Duodenal mucosa (tissue), 2 donors: ENCODE data around the gene C2orf81.

Source experiments
- H3K27ac ChIP-seq: one replicate; pipeline ENCODE4 v1.7.0; 2013; ENCODE audit warnings: low read depth, low read length
- H3K27me3 ChIP-seq, 2 donors: one replicate each; pipeline ENCODE4 v1.7.0; 2013; ENCODE audit warnings: low read length in 2 of 2, control low read depth in 1 of 2; ENCODE audit not compliant: insufficient read depth in 2 of 2, control insufficient read depth in 1 of 2
- H3K36me3 ChIP-seq, 2 donors: one replicate each; pipeline ENCODE4 v1.7.0; 2013; ENCODE audit warnings: low read length in 2 of 2, control low read depth in 1 of 2; ENCODE audit not compliant: insufficient read depth in 2 of 2, control insufficient read depth in 1 of 2
- H3K4me1 ChIP-seq, 2 donors: one replicate each; pipeline ENCODE4 v1.7.0; 2013; ENCODE audit warnings: low read length in 2 of 2, control low read depth in 1 of 2; ENCODE audit not compliant: insufficient read depth in 2 of 2, control insufficient read depth in 1 of 2
- H3K4me3 ChIP-seq, 2 donors: one replicate each; pipeline ENCODE4 v1.7.0; 2013; ENCODE audit warnings: low read length in 2 of 2, low read depth in 1 of 2
- H3K9ac ChIP-seq, 2 donors: one replicate each; pipeline ENCODE4 v1.7.0; 2013; ENCODE audit warnings: low read length in 2 of 2, low read depth in 1 of 2
- H3K9me3 ChIP-seq, 2 donors: one replicate each; pipeline ENCODE4 v1.7.0; 2013; ENCODE audit warnings: low read length in 2 of 2, control low read depth in 1 of 2; ENCODE audit not compliant: control insufficient read depth in 1 of 2

Gene C2orf81

GRCh38 chr2:74414881-74415761, 6.3 kb downstream of the C2orf81 start:
- peaks cover 19 to 35% of the 10 kb centered on the region in 2 donors for H3K4me1 ChIP-seq
- peak overlapping the region; percentile 70 to 75 for H3K4me3 ChIP-seq
- no peaks in the 10 kb centered on the region for H3K27me3 ChIP-seq
- peak overlapping the region; percentile 51 to 57 for H3K9ac ChIP-seq
- no peaks in the 10 kb centered on the region for H3K9me3 ChIP-seq
- no peak overlapping the region for H3K27ac ChIP-seq
- H3K36me3 ChIP-seq: no peaks in the 10 kb centered on the region

- no peaks in the 10 kb centered on the region for H3K9me3 ChIP-seq
- H3K27ac ChIP-seq: no peak overlapping the region
- peak overlapping the region; percentile 1 to 57 for H3K9ac ChIP-seq
- no peaks in the 10 kb centered on the region for H3K36me3 ChIP-seq
- peaks cover 19 to 35% of the 10 kb centered on the region in 2 donors for H3K4me1 ChIP-seq
- H3K4me3 ChIP-seq: peak overlapping the region; percentile 70 to 75
- no peaks in the 10 kb centered on the region for H3K27me3 ChIP-seq
Observed at GRCh38 chr2:74414441-74414840, 7.0 kb downstream of the C2orf81 start.

GRCh38 chr2:74413001-74413698, 8.3 kb downstream of the C2orf81 start:
- Histone ChIP-seq H3K4me1 (peaks cover 19 to 35% of the 10 kb centered on the region in 2 donors), H3K27me3 (no peaks in the 10 kb centered on the region), H3K4me3 (peak overlapping the region; percentile 35 to 55), H3K9me3 (no peaks in the 10 kb centered on the region), H3K9ac (peak overlapping the region in 1 of 2 donors; percentile 28), H3K36me3 (no peaks in the 10 kb centered on the region), H3K27ac (no peak overlapping the region)

GRCh38 chr2:74407682-74408081, 13.7 kb downstream of the C2orf81 start:
- H3K4me3 ChIP-seq: no peak overlapping the region
- H3K4me1 ChIP-seq: no peaks in the 10 kb centered on the region
- H3K9me3 ChIP-seq: no peaks in the 10 kb centered on the region
- H3K36me3 ChIP-seq: no peaks in the 10 kb centered on the region
- H3K27ac ChIP-seq: no peak overlapping the region
- no peaks in the 10 kb centered on the region for H3K27me3 ChIP-seq
- H3K9ac ChIP-seq: no peak overlapping the region

- Histone ChIP-seq H3K36me3 (no peaks in the 10 kb centered on the region), H3K9me3 (no peaks in the 10 kb centered on the region), H3K4me3 (no peak overlapping the region), H3K4me1 (no peaks in the 10 kb centered on the region), H3K27me3 (no peaks in the 10 kb centered on the region), H3K27ac (no peak overlapping the region), H3K9ac (no peak overlapping the region)
Observed at GRCh38 chr2:74406035-74406434, 15.4 kb downstream of the C2orf81 start.

- Histone ChIP-seq H3K4me1 (no peaks in the 10 kb centered on the region), H3K36me3 (no peaks in the 10 kb centered on the region), H3K9ac (no peak overlapping the region), H3K9me3 (no peaks in the 10 kb centered on the region), H3K27me3 (no peaks in the 10 kb centered on the region), H3K27ac (no peak overlapping the region), H3K4me3 (no peak overlapping the region)
Observed at GRCh38 chr2:74401891-74402290, 19.5 kb downstream of the C2orf81 start.

- no peaks in the 10 kb centered on the region for H3K36me3 ChIP-seq
- H3K27ac ChIP-seq: no peak overlapping the region
- no peaks in the 10 kb centered on the region for H3K4me1 ChIP-seq
- no peak overlapping the region for H3K4me3 ChIP-seq
- no peak overlapping the region for H3K9ac ChIP-seq
- H3K9me3 ChIP-seq: no peaks in the 10 kb centered on the region
- no peaks in the 10 kb centered on the region for H3K27me3 ChIP-seq
Observed at GRCh38 chr2:74399785-74400184, 21.6 kb downstream of the C2orf81 start.

- Histone ChIP-seq H3K4me1 (peaks cover 0 to 6% of the 10 kb centered on the region in 2 donors), H3K9ac (no peak overlapping the region), H3K4me3 (no peak overlapping the region), H3K36me3 (no peaks in the 10 kb centered on the region), H3K27me3 (no peaks in the 10 kb centered on the region), H3K9me3 (no peaks in the 10 kb centered on the region), H3K27ac (no peak overlapping the region)
Observed at GRCh38 chr2:74396149-74396548, 25.3 kb downstream of the C2orf81 start.

GRCh38 chr2:74393525-74393924, 27.9 kb downstream of the C2orf81 start:
- H3K9ac ChIP-seq: no peak overlapping the region
- no peaks in the 10 kb centered on the region for H3K27me3 ChIP-seq
- H3K9me3 ChIP-seq: no peaks in the 10 kb centered on the region
- H3K4me3 ChIP-seq: no peak overlapping the region
- no peak overlapping the region for H3K27ac ChIP-seq
- H3K4me1 ChIP-seq: peaks cover 22% of the 10 kb centered on the region in 2 donors
- H3K36me3 ChIP-seq: no peaks in the 10 kb centered on the region

- H3K4me1 ChIP-seq: peaks cover 22% of the 10 kb centered on the region in 2 donors
- no peaks in the 10 kb centered on the region for H3K36me3 ChIP-seq
- no peak overlapping the region for H3K27ac ChIP-seq
- peak overlapping the region; percentile 89 to 98 for H3K4me3 ChIP-seq
- H3K9ac ChIP-seq: peak overlapping the region in 1 of 2 donors; percentile 82
- no peaks in the 10 kb centered on the region for H3K27me3 ChIP-seq
- no peaks in the 10 kb centered on the region for H3K9me3 ChIP-seq
Observed at GRCh38 chr2:74392449-74392743, 29.0 kb downstream of the C2orf81 start.
